Stimulated activated CD8-positive, alpha-beta memory T cell treated with anti-CD3 and anti-CD28 coated beads, Interleukin-4, amount 100 ng/mL, for 24 hours (primary cell): ENCODE measurements around the gene PCDHGB1.
"Not testable (repeated sequence)": the region's sequence is repeated elsewhere in the genome, so short reads cannot be mapped to it uniquely, and the experiment has no call there.

Experiments used
- DNase-seq: peaks from one replicate; pipeline ENCODE4 v3.0.0-alpha.2; 2020; ENCODE audit warnings: low read depth

PCDHGB1 gene

DNA sequence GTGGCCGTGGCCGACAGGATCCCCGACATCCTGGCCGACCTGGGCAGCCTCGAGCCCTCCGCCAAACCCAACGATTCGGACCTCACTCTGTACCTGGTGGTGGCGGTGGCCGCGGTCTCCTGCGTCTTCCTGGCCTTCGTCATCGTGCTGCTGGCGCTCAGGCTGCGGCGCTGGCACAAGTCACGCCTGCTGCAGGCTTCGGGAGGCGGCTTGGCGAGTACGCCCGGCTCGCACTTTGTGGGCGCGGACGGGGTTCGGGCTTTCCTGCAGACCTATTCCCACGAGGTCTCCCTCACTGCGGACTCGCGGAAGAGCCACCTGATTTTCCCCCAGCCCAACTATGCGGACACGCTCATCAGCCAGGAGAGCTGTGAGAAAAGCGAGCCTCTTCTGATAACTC is 3.9 kb upstream of the PCDHGB1 start:
- DNase-seq: not testable (repeated sequence)

DNA sequence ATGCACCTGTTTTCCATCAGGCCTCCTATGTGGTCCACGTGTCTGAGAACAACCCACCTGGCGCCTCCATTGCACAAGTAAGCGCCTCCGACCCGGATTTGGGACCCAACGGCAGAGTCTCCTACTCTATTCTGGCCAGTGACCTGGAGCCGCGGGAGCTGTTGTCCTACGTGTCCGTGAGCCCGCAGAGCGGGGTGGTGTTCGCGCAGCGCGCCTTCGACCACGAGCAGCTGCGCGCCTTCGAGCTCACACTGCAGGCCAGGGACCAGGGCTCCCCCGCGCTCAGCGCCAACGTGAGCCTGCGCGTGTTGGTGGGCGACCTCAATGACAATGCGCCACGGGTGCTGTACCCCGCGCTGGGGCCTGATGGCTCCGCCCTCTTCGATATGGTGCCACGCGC is 1.7 kb downstream of the PCDHGB1 start:
- no peak for DNase-seq

DNA sequence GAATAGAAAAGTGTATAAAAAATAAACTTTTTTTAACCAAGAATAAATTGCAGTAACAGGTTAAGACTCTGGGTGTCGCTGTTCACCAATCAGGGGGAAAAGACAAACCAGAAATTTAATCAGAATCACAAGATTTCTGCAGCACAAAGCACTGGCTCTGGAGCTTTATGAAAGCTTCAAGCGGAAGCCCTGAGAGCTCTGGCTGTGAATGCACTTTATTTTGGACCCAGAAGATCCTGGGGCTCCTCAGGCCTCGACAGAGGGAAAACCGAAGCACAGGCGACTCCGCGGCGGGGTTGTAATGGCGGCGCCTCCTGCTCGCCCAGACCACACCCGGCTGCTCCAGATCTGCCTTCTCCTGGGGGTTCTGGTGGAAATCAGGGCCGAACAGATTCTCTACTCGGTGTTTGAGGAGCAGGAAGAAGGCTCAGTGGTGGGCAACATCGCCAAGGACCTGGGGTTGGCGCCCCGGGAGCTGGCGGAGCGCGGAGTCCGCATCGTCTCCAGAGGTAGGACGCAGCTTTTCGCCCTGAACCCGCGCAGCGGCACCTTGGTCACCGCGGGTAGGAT is 5.1 kb downstream of the PCDHGB1 start, which contains the start of gene PCDHGA4:
PCDHGA4 (plus strand) TSS at position 122 of the 570 bp plus-strand sequence; CDS start at position 209, 87 bp downstream.
- DNase-seq: no peak

GRCh38 chr5:141355641-141356040 is 5.7 kb downstream of the PCDHGB1 start:
- DNase-seq: no peak

DNA sequence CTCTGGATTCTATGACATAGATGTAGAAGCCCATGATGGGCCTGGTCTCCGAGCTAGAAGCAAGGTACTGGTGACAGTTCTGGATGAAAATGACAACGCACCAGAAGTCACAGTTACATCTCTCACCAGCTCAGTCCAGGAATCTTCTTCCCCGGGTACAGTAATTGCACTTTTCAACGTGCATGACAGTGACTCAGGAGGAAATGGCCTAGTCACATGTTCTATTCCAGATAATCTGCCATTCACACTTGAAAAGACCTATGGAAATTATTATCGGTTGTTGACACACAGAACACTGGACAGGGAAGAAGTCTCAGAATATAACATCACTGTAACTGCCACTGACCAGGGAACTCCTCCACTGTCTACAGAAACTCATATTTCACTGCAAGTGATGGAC is 6.2 kb downstream of the PCDHGB1 start:
- DNase-seq: no peak

DNA sequence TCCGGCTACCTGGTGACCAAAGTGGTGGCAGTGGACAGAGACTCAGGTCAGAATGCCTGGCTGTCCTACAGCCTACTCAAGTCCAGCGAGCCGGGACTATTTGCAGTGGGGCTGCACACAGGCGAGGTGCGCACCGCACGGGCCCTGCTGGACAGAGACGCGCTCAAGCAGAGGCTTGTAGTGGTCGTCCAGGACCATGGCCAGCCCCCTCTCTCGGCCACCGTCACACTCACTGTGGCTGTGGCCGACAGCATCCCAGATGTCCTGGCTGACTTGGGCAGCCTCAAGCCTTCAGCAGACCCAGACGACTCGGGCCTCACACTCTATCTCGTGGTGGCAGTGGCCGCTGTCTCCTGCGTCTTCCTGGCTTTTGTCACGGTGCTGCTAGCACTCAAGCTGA is 7.1 kb downstream of the PCDHGB1 start:
- no peak for DNase-seq

DNA sequence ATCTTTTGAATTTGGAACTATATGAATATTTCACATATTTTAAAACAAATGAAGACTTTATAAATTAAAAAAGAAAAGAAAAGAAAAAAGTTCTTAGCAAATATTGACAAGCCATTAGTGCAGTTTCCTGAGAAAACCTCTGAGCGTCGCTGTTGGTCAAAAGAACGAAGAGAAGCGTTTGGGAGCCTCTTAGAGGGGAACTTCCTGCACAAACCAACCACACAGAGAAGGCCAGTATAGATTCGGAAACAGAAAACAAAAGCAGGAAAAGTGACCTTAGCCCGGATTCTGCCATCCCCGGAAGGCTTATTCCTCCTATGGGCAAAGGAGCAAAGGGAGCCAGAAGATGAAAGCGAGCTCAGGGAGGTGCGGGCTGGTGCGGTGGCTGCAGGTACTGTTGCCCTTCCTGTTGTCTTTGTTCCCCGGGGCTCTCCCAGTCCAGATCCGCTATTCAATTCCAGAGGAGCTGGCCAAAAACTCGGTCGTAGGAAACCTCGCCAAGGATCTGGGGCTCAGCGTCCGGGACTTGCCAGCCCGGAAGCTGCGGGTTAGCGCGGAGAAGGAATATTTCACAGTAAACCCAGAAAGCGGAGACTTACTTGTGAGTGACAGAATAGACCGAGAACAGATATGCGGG is 10.0 kb downstream of the PCDHGB1 start, which contains the start of gene PCDHGB2:
PCDHGB2 (plus strand) TSS at position 205 of the 637 bp plus-strand sequence; CDS start at position 347, 142 bp downstream.
- no peak for DNase-seq

DNA sequence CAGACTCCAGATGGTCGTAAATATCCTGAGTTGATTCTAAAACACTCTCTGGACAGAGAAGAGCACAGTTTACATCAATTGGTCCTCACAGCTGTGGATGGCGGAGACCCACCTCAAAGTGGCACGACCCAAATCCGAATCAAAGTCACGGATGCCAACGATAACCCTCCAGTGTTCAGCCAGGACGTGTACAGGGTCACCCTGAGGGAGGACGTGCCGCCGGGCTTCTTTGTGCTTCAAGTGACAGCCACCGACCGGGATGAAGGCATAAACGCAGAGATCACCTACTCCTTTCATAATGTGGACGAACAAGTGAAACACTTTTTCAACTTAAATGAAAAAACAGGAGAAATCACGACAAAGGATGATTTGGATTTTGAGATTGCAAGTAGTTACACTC is 10.8 kb downstream of the PCDHGB1 start:
- DNase-seq: no peak

- no peak for DNase-seq
Measured at GRCh38 chr5:141362719-141363118, 12.8 kb downstream of the PCDHGB1 start.

DNA sequence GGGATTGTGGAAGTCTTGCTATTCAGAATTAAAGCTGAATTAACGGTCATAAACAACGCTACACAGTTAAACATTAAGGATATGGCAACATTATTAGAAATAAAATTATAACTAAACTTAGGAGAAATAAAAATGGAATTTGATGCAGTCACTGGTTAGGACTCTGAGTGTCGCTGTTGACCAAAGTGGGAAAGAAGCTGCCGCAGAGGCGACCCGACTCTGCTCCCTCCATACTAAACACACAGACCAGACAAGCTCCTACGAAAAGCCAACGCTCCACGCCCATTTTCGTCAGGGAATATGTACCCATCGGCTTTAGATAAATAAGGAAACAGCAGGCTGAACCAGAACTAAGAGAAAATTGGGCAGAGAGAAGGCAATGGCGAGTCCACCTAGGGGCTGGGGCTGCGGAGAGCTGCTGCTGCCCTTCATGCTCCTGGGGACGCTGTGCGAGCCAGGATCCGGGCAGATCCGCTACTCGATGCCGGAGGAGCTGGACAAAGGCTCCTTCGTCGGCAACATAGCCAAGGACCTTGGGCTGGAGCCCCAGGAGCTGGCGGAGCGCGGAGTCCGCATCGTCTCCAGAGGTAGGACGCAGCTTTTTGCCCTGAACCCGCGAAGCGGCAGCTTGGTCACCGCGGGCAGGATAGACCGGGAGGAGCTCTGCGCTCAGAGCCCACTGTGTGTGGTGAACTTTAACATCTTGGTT is 14.2 kb downstream of the PCDHGB1 start, which contains the start of gene PCDHGA5:
PCDHGA5 (plus strand) TSS at position 211 of the 709 bp plus-strand sequence; CDS start at position 380, 169 bp downstream.
- DNase-seq: no peak

- no peak for DNase-seq
Measured at GRCh38 chr5:141366016-141366896, 16.4 kb downstream of the PCDHGB1 start.

DNA sequence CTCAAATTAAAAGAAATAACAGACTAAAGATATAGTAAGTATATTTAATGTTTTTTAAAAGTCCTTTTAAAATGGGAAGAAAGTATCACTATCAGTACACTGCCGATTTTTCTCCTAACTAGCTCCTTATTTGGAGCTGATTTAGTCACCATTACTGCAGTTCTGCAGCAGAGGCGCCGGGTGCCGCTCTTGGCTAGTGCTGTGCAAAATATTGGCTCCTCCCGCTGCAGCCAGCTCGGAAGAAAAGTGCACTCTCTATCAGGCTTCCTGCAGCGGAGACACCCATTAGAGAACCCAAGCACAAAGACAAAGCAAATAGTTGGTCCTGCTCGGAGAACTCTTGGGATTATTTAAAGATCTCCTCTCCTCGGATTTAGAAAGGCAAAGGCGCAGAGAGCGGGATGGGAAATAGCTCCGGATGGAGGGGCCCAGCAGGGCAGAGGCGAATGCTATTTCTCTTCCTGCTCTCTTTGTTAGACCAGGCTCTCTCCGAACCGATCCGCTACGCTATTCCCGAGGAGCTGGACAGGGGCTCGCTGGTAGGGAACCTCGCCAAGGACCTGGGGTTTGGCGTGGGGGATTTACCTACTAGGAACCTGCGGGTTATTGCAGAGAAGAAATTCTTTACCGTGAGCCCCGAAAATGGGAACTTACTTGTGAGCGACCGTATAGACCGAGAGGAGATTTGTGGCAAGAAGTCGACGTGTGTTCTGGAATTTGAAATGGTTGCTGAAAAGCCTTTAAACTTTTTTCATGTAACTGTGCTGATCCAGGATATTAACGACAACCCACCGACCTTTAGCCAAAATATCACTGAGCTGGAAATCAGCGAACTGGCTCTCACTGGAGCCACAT is 20.3 kb downstream of the PCDHGB1 start, which contains the start of gene PCDHGB3:
PCDHGB3 (plus strand) TSS at position 249 of the 855 bp plus-strand sequence; CDS start at position 402, 153 bp downstream.
- no peak for DNase-seq

DNA sequence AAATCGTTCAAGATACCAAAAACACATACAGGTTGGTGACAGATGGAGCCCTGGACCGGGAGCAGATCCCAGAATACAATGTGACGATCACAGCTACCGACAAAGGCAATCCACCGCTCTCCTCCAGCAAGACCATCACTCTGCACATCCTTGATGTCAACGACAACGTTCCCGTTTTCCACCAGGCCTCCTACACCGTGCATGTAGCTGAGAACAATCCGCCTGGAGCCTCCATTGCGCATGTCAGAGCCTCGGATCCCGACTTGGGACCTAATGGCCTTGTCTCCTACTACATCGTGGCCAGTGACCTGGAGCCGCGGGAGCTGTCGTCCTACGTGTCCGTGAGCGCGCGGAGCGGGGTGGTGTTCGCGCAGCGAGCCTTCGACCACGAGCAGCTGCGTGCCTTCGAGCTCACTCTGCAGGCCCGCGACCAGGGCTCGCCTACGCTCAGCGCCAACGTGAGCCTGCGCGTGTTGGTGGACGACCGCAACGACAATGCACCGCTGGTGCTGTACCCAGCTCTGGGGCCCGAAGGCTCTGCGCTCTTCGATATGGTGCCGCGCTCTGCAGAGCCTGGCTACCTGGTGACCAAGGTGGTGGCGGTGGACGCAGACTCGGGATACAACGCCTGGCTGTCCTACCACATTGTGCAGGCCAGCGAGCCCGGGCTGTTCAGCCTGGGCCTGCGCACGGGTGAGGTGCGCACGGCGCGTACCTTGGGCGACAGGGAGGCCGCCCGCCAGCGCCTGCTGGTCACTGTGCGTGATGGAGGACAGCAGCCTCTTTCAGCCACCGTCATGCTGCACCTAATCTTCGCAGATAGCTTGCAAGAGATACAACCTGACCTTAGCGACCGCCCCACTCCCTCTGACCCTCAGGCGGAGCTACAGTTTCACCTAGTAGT is 21.9 kb downstream of the PCDHGB1 start:
- no peak for DNase-seq

DNA sequence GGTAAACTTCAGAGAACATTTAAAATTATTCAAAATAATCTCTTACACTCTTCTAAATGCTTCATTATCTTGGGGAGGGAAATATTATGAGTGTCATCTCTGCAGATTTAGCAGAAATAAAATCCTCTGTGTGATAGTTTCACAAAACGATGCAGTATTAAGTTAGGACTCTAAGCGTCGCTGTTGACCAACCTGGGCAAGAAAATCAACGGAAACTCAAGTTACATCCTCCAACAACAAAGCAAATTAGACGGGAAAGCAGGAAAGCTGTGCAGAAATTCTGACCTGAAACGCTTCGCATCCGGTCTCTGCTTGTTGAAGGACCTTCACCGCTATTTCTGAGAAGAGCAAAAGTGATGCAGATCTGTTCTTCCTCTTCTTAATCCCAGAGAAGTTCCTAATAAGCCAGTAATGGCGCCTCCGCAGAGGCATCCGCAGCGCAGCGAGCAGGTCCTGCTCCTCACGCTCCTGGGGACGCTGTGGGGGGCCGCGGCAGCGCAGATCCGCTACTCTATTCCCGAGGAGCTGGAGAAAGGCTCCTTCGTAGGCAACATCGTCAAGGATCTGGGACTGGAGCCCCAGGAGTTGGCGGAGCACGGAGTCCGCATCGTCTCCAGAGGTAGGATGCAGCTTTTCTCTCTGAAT is 23.9 kb downstream of the PCDHGB1 start, which contains the start of gene PCDHGA6:
PCDHGA6 (plus strand) TSS at position 219 of the 645 bp plus-strand sequence; CDS start at position 412, 193 bp downstream.
- DNase-seq: no peak

DNA sequence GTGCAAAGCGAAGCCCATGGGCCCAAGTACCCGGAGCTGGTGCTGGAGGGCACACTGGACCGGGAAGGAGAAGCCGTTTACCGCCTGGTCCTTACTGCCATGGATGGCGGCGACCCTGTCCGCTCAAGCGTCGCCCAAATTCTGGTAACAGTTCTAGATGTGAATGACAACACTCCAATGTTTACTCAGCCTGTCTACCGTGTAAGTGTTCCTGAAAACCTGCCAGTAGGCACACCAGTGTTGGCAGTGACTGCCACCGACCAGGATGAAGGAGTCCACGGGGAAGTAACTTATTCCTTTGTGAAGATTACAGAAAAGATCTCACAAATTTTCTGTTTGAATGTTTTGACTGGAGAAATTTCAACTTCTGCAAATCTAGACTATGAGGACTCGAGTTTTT is 24.7 kb downstream of the PCDHGB1 start:
- DNase-seq: no peak

- DNase-seq: not testable (repeated sequence)
Measured at GRCh38 chr5:141375444-141376155, 25.7 kb downstream of the PCDHGB1 start.

- DNase-seq: no peak
Measured at GRCh38 chr5:141382469-141383294, 32.8 kb downstream of the PCDHGB1 start, which contains the start of gene PCDHGA7. Gene PCDHGA7 (plus strand): TSS chr5:141382742. CDS start chr5:141382900, 158 bp downstream.
